A549 (cell line): ENCODE results near the gene POM121L2. TPM values are rescaled to one million over a fixed set of nuclear protein-coding genes. Genes with fewer than 3 reads are reported as not detected.
A peak's percentile ranks its signal among the peaks of the same experiment; 100 is the strongest.
"Not testable (repeated sequence)": the region's sequence is repeated elsewhere in the genome, so short reads cannot be mapped to it uniquely, and the experiment has no call there.

Experiments used
- ATAC-seq, 2 experiments: fragments of 200-7000 bp in 1 of 2; fragments of >200 bp in 1 of 2; cut with Nextera tagmentation in 1 of 2; cut with Tn5 transposase in 1 of 2; 3 replicates each; pipeline versions ENCODE4 v1.8.0 to v1.9.1; 2018 to 2020; ENCODE audit warnings: mild to moderate bottlenecking in 1 of 2, moderate library complexity in 1 of 2
- CTCF ChIA-PET: fragments of 300-600 bp; sonication (Branson Sonifier 250); formaldehyde crosslinking; extraction: SDS; loops from one replicate; lab custom pipeline; 2021; ENCODE audit warnings: antibody characterized with exemption, inconsistent platforms; lab: Yijun Ruan, JAX
- POLR2A ChIA-PET: fragments of 350-600 bp; formaldehyde crosslinking; extraction: SDS; loops from one replicate; lab custom pipeline; 2021; ENCODE audit warnings: antibody characterized with exemption, inconsistent platforms; lab: Yijun Ruan, JAX
- DNase-seq, 2 experiments: peaks; one replicate each; pipeline versions ENCODE4 v3.0.0 to v3.0.0-alpha.2; 2011 to 2016; ENCODE audit warnings: low read depth in 1 of 2, low spot score in 1 of 2
- FAIRE-seq: peaks from 2 replicates; lab custom pipeline; 2011; peaks lifted over from hg19 to GRCh38; lab: Jason Lieb, UNC
- H3K27ac ChIP-seq, 2 experiments: fragments of >200 bp; sonication (Bioruptor Twin); formaldehyde crosslinking; 3 replicates each; pipeline ENCODE4 v1.5.1; 2016 to 2017
- H3K4me1 ChIP-seq: fragments of >200 bp; sonication (Bioruptor Twin); formaldehyde crosslinking; 3 replicates; pipeline ENCODE4 v1.6.1; 2016
- H3K4me2 ChIP-seq: fragments of >200 bp; sonication (Bioruptor Twin); formaldehyde crosslinking; 3 replicates; pipeline ENCODE4 v1.6.1; 2016
- H3K4me3 ChIP-seq: fragments of >200 bp; sonication (Bioruptor Twin); formaldehyde crosslinking; 3 replicates; pipeline ENCODE4 v1.5.1; 2016
- H3K9me3 ChIP-seq: fragments of >200 bp; sonication (Bioruptor Twin); formaldehyde crosslinking; 3 replicates; pipeline ENCODE4 v1.6.1; 2016
- CEBPB ChIP-seq, 2 experiments: fragments of >200 bp in 1 of 2; sonication (Bioruptor Twin) in 1 of 2; formaldehyde crosslinking in 1 of 2; IDR thresholded peaks; 2 replicates each; pipeline ENCODE4 v1.6.1; 2012 to 2016
- EHMT2 ChIP-seq: fragments of 200-600 bp; sonication (generic); IDR thresholded peaks from 2 replicates; pipeline ENCODE4 v1.6.1; 2016; ENCODE audit warnings: antibody characterized with exemption, low read depth, mild to moderate bottlenecking, moderate library complexity
- EP300 ChIP-seq, 2 experiments: fragments of >200 bp; sonication (Bioruptor Twin); formaldehyde crosslinking; IDR thresholded peaks; 2 replicates in 1 of 2; 3 replicates in 1 of 2; pipeline ENCODE4 v1.6.1; 2016 to 2017
- HOXA7 ChIP-seq: fragments of 250-450 bp; sonication (Bioruptor Pico); IDR thresholded peaks from 2 replicates; pipeline ENCODE4 v1.5.0; 2020; ENCODE audit warnings: mild to moderate bottlenecking, moderate library complexity
- JUN ChIP-seq, 2 experiments: fragments of >200 bp; sonication (Bioruptor Twin); formaldehyde crosslinking; IDR thresholded peaks; 2 replicates in 1 of 2; 3 replicates in 1 of 2; pipeline ENCODE4 v1.6.1; 2016 to 2017
- POLR2A ChIP-seq: IDR thresholded peaks from 2 replicates; pipeline ENCODE4 v1.6.1; 2012; ENCODE audit warnings: mild to moderate bottlenecking, low read length
- RAD21 ChIP-seq, 2 experiments: fragments of >200 bp in 1 of 2; sonication (Bioruptor Twin) in 1 of 2; formaldehyde crosslinking in 1 of 2; IDR thresholded peaks in 1 of 2; conservative IDR thresholded peaks in 1 of 2; 2 replicates in 1 of 2; 3 replicates in 1 of 2; pipeline ENCODE4 v1.6.1; 2012 to 2018; ENCODE audit warnings: inconsistent platforms in 1 of 2
- ZC3H11A ChIP-seq: fragments of 450-650 bp; IDR thresholded peaks from 2 replicates; pipeline ENCODE4 v1.6.1; 2014; ENCODE audit warnings: antibody characterized with exemption, mild to moderate bottlenecking
- ZNF302 ChIP-seq: fragments of 250-450 bp; sonication (Bioruptor Pico); IDR thresholded peaks from 2 replicates; pipeline ENCODE4 v1.9.0; 2021; ENCODE audit warnings: inconsistent platforms, mild to moderate bottlenecking, moderate library complexity
- WGBS: methylation state at CpG from one replicate; pipeline ENCODE4 v1.1.6; 2017; ENCODE audit errors: missing lambda C conversion rate; 5-methylcytosine and 5-hydroxymethylcytosine counted together
- polyA plus RNA-seq, 4 experiments: library from polyadenylated mRNA; depleted of rRNA in 3 of 4; stranded (reverse); fragments of >200 nt; fragmentation: RNase III in 1 of 4; extraction: RNeasy Plus Mini Kit Qiagen cat#74134 plus additional on column Dnase treatment in 1 of 4; gene quantifications; 2 replicates in 3 of 4; 3 replicates in 1 of 4; pipeline ENCODE4 v1.2.3, GENCODE V29; 2011 to 2017
- TF ChIP-seq, protein P1 (sequence below): fragments of >200 bp; sonication (Bioruptor Twin); formaldehyde crosslinking; IDR thresholded peaks from 3 replicates; pipeline ENCODE4 v1.5.1; 2016
- TF ChIP-seq, protein P2 (sequence below): fragments of 250-450 bp; sonication (Bioruptor Pico); IDR thresholded peaks from 2 replicates; pipeline ENCODE4 v1.5.0; 2020; ENCODE audit warnings: low read depth, mild to moderate bottlenecking, moderate library complexity
- TF ChIP-seq, protein P3 (sequence below): fragments of 250-450 bp; sonication (Bioruptor Pico); IDR thresholded peaks from 2 replicates; pipeline ENCODE4 v1.5.0; 2021; ENCODE audit warnings: mild to moderate bottlenecking, moderate library complexity, borderline replicate concordance
- TF ChIP-seq, protein P4 (sequence below): IDR thresholded peaks from 2 replicates; pipeline ENCODE4 v1.6.1; 2012

The POM121L2 gene
- polyA plus RNA-seq, 2 of the 4 experiments (the other 2 are of a cell fraction), result 0.09 TPM; not detected in 1

DNA sequence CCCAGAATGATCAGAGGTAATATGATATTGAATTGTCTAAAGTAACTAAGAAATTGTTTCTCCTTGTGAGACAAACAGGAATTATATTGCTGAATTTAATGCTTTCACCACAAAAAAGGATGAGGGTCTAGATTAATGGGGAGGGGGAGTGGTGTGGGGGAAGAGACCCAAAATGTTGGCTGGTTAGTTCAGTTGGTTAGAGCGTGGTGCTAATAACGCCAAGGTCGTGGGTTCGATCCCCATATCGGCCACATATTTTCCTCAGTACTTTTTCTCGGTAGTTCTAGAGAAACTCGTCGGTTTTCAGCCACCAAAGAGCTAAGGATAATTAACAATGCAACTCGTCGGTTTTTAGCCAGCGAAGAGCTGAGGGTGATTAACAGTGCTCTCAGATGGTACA lies 38.3 kb downstream of the POM121L2 start:
- ChIA-PET POLR2A (no interaction called here), CTCF (interaction anchor here (1.3 to 1.5 kb wide), 3 partner anchors 10 to 22 kb away, joined by 5 to 6 read pairs (median 5); no protein-coding TSS in a partner anchor)
- TF ChIP-seq ZNF302 (CRISPR knock-in tag), result no peak
- no peak for TF ChIP-seq EHMT2
- TF ChIP-seq CEBPB (IDR thresholded peaks at IDR 0.05), result no peak
- TF ChIP-seq POLR2A, result no peak
- Histone ChIP-seq H3K27ac (no peak overlapping the region), H3K4me1 (peaks cover 4% of the 10 kb centered on the region; the same call in 1 of the 3 replicates), H3K4me3 (no peak overlapping the region), H3K4me2 (no peak overlapping the region), H3K9me3 (no peaks in the 10 kb centered on the region)
- DNase-seq (no peak), FAIRE-seq (no peak), ATAC-seq (no peak)
- 72% methylated on average over 11 of the region's 11 CpGs for WGBS

DNA sequence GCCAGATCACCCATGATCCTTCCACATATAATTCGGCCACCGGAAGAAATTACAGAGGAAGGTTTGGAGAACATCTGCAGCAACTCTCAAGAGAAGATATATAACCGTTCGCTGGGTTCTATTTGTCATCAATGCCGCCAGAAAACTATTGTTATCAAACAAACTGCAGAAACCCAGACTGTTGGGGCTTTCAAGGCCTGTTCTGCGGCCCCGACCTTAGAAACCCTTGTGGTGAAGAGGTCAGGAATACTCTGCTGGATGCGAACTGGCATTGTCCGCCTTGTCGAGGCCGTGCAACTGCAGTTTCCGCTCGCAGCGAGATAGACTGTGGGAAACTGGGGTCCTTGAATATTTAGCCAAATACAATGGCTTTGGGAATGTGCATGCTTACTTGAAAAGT lies 43.3 kb downstream of the POM121L2 start:
- H3K27ac ChIP-seq, result no peak overlapping the region
- ChIA-PET CTCF (no interaction called here), POLR2A (no interaction called here)
- FAIRE-seq (no peak), DNase-seq (no peak), ATAC-seq (no peak)
- no peaks in the 10 kb centered on the region for H3K4me1 ChIP-seq
- no peaks in the 10 kb centered on the region for H3K9me3 ChIP-seq
- TF ChIP-seq, protein P1, sequence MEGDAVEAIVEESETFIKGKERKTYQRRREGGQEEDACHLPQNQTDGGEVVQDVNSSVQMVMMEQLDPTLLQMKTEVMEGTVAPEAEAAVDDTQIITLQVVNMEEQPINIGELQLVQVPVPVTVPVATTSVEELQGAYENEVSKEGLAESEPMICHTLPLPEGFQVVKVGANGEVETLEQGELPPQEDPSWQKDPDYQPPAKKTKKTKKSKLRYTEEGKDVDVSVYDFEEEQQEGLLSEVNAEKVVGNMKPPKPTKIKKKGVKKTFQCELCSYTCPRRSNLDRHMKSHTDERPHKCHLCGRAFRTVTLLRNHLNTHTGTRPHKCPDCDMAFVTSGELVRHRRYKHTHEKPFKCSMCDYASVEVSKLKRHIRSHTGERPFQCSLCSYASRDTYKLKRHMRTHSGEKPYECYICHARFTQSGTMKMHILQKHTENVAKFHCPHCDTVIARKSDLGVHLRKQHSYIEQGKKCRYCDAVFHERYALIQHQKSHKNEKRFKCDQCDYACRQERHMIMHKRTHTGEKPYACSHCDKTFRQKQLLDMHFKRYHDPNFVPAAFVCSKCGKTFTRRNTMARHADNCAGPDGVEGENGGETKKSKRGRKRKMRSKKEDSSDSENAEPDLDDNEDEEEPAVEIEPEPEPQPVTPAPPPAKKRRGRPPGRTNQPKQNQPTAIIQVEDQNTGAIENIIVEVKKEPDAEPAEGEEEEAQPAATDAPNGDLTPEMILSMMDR, result no peak
- TF ChIP-seq, protein P2, sequence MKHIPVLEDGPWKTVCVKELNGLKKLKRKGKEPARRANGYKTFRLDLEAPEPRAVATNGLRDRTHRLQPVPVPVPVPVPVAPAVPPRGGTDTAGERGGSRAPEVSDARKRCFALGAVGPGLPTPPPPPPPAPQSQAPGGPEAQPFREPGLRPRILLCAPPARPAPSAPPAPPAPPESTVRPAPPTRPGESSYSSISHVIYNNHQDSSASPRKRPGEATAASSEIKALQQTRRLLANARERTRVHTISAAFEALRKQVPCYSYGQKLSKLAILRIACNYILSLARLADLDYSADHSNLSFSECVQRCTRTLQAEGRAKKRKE (CRISPR knock-in tag), result no peak
- TF ChIP-seq, protein P3, sequence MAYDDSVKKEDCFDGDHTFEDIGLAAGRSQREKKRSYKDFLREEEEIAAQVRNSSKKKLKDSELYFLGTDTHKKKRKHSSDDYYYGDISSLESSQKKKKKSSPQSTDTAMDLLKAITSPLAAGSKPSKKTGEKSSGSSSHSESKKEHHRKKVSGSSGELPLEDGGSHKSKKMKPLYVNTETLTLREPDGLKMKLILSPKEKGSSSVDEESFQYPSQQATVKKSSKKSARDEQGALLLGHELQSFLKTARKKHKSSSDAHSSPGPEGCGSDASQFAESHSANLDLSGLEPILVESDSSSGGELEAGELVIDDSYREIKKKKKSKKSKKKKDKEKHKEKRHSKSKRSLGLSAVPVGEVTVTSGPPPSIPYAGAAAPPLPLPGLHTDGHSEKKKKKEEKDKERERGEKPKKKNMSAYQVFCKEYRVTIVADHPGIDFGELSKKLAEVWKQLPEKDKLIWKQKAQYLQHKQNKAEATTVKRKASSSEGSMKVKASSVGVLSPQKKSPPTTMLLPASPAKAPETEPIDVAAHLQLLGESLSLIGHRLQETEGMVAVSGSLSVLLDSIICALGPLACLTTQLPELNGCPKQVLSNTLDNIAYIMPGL (CRISPR knock-in tag), result no peak
- no peak for TF ChIP-seq RAD21 (conservative IDR thresholded peaks at IDR 0.05 in 1 of 2, IDR thresholded peaks at IDR 0.05 in 1 of 2)
- TF ChIP-seq EP300 (IDR thresholded peaks at IDR 0.05), result no peak
- no peak for TF ChIP-seq JUN (IDR thresholded peaks at IDR 0.05)
- no peak overlapping the region for H3K4me2 ChIP-seq
- no peak overlapping the region for H3K4me3 ChIP-seq
- 90% methylated on average over 14 of the region's 14 CpGs for WGBS

DNA sequence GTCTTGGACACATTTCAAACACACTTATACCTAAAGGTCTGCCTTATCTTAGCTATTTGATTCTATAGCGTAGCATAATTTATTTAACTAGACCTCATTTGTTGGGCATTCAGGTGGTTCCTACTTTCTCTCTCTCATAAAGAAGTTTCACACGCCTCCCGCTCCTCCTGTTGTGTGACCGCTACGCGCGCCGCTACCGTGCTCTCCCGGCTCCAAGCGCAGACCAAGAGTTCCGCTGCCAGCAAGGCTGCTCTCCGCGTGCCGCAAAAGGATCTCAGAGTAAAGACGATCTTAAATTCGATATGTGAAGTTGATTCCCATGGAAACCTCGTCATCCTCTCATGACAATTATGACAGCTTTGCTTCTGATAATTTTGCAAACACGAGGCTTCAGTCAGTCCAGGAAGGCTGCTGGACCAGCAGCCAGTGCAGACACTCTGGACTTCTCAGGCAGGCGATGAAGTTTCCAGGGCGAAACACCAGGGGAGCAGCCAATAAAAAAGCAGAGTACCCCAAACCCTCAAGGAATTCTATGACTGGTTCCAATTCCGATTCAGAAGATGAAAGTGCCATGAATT lies 44.1 kb downstream of the POM121L2 start:
- no peak overlapping the region for H3K4me3 ChIP-seq
- H3K4me2 ChIP-seq, result no peak overlapping the region
- POLR2A ChIA-PET, result no interaction called here
- H3K4me1 ChIP-seq, result no peaks in the 10 kb centered on the region
- ATAC-seq (no peak), FAIRE-seq (no peak), DNase-seq (no peak)
- CTCF ChIA-PET, result interaction anchor here (1.2 kb wide), 1 partner anchor 17 kb away, joined by 3 read pairs; no protein-coding TSS in a partner anchor
- TF ChIP-seq, protein P4, sequence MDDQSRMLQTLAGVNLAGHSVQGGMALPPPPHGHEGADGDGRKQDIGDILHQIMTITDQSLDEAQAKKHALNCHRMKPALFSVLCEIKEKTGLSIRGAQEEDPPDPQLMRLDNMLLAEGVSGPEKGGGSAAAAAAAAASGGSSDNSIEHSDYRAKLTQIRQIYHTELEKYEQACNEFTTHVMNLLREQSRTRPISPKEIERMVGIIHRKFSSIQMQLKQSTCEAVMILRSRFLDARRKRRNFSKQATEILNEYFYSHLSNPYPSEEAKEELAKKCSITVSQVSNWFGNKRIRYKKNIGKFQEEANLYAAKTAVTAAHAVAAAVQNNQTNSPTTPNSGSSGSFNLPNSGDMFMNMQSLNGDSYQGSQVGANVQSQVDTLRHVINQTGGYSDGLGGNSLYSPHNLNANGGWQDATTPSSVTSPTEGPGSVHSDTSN, result no peak
- no peak for TF ChIP-seq HOXA7 (CRISPR knock-in tag)
- H3K9me3 ChIP-seq, result no peaks in the 10 kb centered on the region
- 83% methylated on average over 22 of the region's 22 CpGs for WGBS
- H3K27ac ChIP-seq, result no peak overlapping the region

DNA sequence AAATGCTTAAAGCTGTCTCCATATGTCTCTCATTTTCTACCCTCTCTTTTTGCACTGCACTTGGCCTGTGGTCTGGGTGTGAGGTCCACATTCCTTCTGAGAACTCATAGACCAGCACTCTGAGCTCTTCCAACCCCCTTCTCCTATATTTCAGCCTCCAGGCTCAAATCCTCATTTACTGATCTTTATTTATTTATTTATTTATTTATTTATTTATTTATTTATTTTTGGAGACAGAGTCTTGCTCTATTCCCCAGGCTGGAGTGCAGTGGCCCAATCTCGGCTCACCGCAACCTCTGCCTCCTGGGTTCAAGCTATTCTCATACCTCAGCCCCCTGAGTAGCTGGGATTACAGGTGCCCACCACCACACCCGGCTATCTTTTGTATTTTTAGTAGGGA lies 45.1 kb downstream of the POM121L2 start:
- H3K4me2 ChIP-seq, DNase-seq, H3K27ac ChIP-seq, POLR2A ChIA-PET, H3K9me3 ChIP-seq, ATAC-seq, CTCF ChIA-PET, H3K4me1 ChIP-seq: not testable (repeated sequence)
- TF ChIP-seq ZC3H11A, result peak; percentile 40
- TF ChIP-seq, all 56 proteins: peak for 1; not testable (repeated sequence) for 55
- WGBS, result 67% methylated on average over 3 of the region's 3 CpGs
- not testable (repeated sequence) for FAIRE-seq, H3K4me3 ChIP-seq
